Fibroblast of villous mesenchyme (primary cell): ENCODE results near the gene SLC12A7. TPM values are rescaled to one million over a fixed set of nuclear protein-coding genes. Genes with fewer than 3 reads are reported as not detected.
A peak's percentile ranks its signal among the peaks of the same experiment; 100 is the strongest.

ENCODE experiments used
- DNase-seq: peaks from one replicate; pipeline ENCODE4 v3.0.0-alpha.2; 2010; ENCODE audit warnings: low read depth
- H3K4me3 ChIP-seq: 2 replicates; pipeline ENCODE4 v1.5.1; 2011; ENCODE audit warnings: low read depth, mild to moderate bottlenecking, low read length
- CTCF ChIP-seq: IDR thresholded peaks from 2 replicates; pipeline ENCODE4 v1.5.1; 2012; ENCODE audit warnings: low read depth, mild to moderate bottlenecking, low read length; ENCODE audit not compliant: insufficient read depth
- total RNA-seq: library from RNA; depleted of rRNA; stranded (reverse); fragments of >200 nt; gene quantifications from 2 replicates; pipeline ENCODE4 v1.2.3, GENCODE V29; 2012

SLC12A7 gene
- total RNA-seq, 1 donor: 9.5 TPM

GRCh38 chr5:1105350-1106265 lies 6.3 kb downstream of the SLC12A7 start:
- no peak for TF ChIP-seq CTCF
- DNase-seq: peak; percentile 27
- no peak overlapping the region for H3K4me3 ChIP-seq

GRCh38 chr5:1104327-1105006 lies 7.4 kb downstream of the SLC12A7 start:
- H3K4me3 ChIP-seq: no peak overlapping the region
- DNase-seq: no peak
- TF ChIP-seq CTCF: no peak

- H3K4me3 ChIP-seq: no peak overlapping the region
- no peak for DNase-seq
- TF ChIP-seq CTCF: no peak
These were observed 8.1 kb downstream of the SLC12A7 start for GRCh38 chr5:1103505-1104326.

GRCh38 chr5:1103093-1103492 lies 8.8 kb downstream of the SLC12A7 start:
- no peak overlapping the region for H3K4me3 ChIP-seq
- no peak for TF ChIP-seq CTCF
- DNase-seq: no peak

- no peak for TF ChIP-seq CTCF
- peak; percentile 70 for DNase-seq
- H3K4me3 ChIP-seq: no peak overlapping the region
These were observed 9.7 kb downstream of the SLC12A7 start for GRCh38 chr5:1101961-1102713.
